ENCODE results near the gene PCDHGC4.

Gene PCDHGC4

GRCh38 chr5:141483902-141484301 is 928 bp upstream of the PCDHGC4 start:
- TF ChIP-seq, protein P1, sequence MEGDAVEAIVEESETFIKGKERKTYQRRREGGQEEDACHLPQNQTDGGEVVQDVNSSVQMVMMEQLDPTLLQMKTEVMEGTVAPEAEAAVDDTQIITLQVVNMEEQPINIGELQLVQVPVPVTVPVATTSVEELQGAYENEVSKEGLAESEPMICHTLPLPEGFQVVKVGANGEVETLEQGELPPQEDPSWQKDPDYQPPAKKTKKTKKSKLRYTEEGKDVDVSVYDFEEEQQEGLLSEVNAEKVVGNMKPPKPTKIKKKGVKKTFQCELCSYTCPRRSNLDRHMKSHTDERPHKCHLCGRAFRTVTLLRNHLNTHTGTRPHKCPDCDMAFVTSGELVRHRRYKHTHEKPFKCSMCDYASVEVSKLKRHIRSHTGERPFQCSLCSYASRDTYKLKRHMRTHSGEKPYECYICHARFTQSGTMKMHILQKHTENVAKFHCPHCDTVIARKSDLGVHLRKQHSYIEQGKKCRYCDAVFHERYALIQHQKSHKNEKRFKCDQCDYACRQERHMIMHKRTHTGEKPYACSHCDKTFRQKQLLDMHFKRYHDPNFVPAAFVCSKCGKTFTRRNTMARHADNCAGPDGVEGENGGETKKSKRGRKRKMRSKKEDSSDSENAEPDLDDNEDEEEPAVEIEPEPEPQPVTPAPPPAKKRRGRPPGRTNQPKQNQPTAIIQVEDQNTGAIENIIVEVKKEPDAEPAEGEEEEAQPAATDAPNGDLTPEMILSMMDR (conservative IDR thresholded peaks at IDR 0.05; ENCODE audit: low read depth, low read length), result no peak
- no peak overlapping the region for H3K4me3 ChIP-seq (ENCODE audit: low read length)
- DNase-seq (ENCODE audit: low read depth), result no peak

GRCh38 chr5:141484310-141484640 is 555 bp upstream of the PCDHGC4 start:
- TF ChIP-seq, protein P1 (conservative IDR thresholded peaks at IDR 0.05; ENCODE audit: low read depth, low read length), result no peak
- H3K4me3 ChIP-seq (ENCODE audit: low read length), result peak overlapping the region; percentile 62
- no peak for DNase-seq (ENCODE audit: low read depth)

DNA sequence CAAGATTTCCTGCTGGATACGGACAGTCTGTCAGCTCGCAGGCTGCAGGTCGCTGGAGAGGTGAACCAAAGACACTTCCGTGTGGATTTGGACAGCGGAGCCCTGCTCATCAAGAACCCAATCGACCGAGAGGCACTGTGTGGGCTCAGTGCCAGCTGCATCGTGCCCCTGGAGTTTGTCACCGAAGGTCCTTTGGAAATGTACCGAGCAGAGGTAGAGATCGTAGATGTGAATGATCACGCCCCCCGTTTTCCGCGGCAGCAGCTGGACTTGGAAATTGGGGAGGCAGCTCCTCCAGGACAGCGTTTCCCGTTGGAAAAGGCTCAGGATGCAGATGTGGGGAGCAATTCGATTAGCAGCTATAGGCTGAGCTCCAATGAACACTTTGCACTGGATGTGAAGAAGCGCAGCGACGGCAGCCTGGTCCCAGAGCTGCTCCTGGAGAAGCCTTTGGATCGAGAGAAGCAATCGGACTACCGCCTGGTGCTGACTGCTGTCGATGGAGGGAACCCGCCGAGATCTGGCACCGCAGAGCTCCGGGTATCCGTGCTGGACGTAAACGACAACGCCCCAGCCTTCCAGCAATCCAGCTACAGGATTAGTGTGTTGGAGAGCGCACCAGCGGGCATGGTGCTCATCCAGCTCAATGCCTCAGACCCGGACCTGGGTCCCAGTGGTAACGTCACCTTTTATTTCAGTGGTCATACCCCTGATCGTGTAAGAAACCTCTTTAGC is 658 bp downstream of the PCDHGC4 start:
- peak overlapping the region; percentile 62 for H3K4me3 ChIP-seq (ENCODE audit: low read length)
- no peak for DNase-seq (ENCODE audit: low read depth)
- TF ChIP-seq, protein P1 (conservative IDR thresholded peaks at IDR 0.05; ENCODE audit: low read depth, low read length), result no peak

DNA sequence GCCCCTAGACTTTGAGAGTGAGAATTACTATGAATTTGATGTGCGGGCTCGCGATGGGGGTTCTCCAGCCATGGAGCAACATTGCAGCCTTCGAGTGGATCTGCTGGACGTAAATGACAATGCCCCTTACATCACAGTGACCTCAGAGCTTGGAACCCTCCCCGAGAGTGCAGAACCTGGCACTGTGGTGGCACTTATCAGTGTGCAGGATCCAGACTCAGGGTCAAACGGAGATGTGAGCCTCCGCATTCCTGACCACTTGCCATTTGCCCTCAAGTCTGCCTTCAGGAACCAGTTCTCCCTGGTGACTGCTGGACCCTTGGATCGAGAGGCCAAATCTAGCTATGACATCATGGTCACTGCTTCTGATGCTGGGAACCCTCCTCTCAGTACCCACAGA is 1.3 kb downstream of the PCDHGC4 start:
- TF ChIP-seq, protein P1 (conservative IDR thresholded peaks at IDR 0.05; ENCODE audit: low read depth, low read length), result no peak
- DNase-seq (ENCODE audit: low read depth), result no peak

GRCh38 chr5:141487131-141487530 is 2.3 kb downstream of the PCDHGC4 start:
- no peak overlapping the region for H3K4me3 ChIP-seq (ENCODE audit: low read length)
- DNase-seq (ENCODE audit: low read depth), result no peak
- TF ChIP-seq, protein P1 (conservative IDR thresholded peaks at IDR 0.05; ENCODE audit: low read depth, low read length), result no peak

More for the DNA sequence above, 1.3 kb downstream of the PCDHGC4 start:
- no peak overlapping the region for H3K4me3 ChIP-seq (ENCODE audit: low read length)

DNA sequence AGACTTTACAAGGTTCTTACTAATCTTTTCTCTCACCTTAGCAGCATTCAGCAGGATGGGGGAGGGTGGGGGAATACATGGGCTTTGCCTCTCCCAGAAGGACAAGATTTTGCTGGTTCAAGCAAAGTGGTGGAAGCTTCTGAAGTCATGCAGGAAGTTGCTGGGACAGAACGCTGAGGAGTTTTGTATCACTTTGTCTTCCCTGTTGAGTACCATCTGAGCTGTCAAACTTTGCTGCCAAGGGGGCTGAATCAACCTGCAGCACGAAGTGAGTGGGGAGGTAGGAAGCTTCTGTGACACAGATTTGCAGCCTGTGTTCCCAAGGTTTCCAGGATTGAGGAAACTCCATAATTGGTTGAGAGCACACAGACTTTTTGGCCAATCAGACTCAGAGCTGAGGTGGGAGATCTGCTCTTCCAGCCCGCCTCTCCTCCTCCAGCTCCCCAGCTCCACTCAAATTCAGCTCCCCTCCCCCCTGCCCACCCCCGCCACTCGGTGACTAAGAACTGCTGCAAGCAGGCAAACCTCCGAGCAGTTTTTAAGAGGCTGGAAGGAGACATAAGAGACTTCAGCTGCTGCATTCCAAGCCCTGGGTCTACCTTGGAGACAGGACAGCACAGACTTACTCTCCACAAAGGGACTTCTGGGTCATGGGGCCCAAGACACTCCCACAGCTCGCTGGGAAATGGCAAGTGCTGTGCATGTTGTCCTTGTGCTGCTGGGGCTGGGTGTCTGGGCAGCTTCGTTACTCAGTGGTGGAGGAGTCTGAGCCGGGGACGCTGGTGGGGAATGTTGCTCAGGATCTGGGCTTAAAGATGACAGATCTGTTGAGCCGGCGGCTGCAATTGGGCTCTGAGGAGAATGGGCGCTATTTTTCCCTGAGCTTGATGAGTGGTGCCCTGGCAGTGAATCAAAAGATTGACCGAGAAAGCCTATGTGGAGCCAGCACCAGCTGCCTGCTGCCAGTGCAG is 4.0 kb downstream of the PCDHGC4 start, which contains the start of gene PCDHGC5:
Gene PCDHGC5, plus strand, starts transcription at position 491 of the 971 bp plus-strand sequence. Its CDS starts 160 bp downstream, at position 651.
- no peak for DNase-seq (ENCODE audit: low read depth)
- TF ChIP-seq, protein P1 (conservative IDR thresholded peaks at IDR 0.05; ENCODE audit: low read depth, low read length), result no peak
- H3K4me3 ChIP-seq (ENCODE audit: low read length), result no peak within 1 kb of the TSS
